K562 (cell line): ENCODE measurements around the gene FMNL2. TPM values are rescaled to one million over a fixed set of nuclear protein-coding genes. Genes with fewer than 3 reads are reported as not detected.

ENCODE experiments used
- ATAC-seq: fragments of 200-7000 bp; cut with Tn5 transposase; 3 replicates; pipeline ENCODE4 v1.9.1; 2020; ENCODE audit warnings: moderate library complexity
- BruUV-seq: library from RNA; stranded (reverse); fragments of 400-500 nt; replicated peaks from 2 replicates; lab custom pipeline; 2021; lab: Mats Ljungman, UMichigan
- CTCF ChIA-PET: fragments of 300-600 bp; formaldehyde crosslinking; extraction: SDS; loops from one replicate; lab custom pipeline; 2021; ENCODE audit warnings: low intra/inter-chr PET ratio; lab: Yijun Ruan, JAX
- POLR2A ChIA-PET: fragments of 300-600, 350-650 bp; sonication (Branson Sonifier 250); formaldehyde crosslinking; extraction: SDS; loops from one replicate; lab custom pipeline; 2021; ENCODE audit warnings: antibody characterized with exemption, inconsistent platforms; lab: Yijun Ruan, JAX
- DNase-seq, 4 experiments: peaks; one replicate each; pipeline versions ENCODE4 v3.0.0 to v3.0.0-alpha.2; 2011 to 2018; ENCODE audit warnings: low spot score in 3 of 4, mixed read lengths in 3 of 4; ENCODE audit errors: extremely low read depth in 1 of 4
- FAIRE-seq: peaks from 2 replicates; lab custom pipeline; 2011; peaks lifted over from hg19 to GRCh38; lab: Jason Lieb, UNC
- H2AFZ ChIP-seq: 2 replicates; pipeline ENCODE4 v1.6.0; 2011; ENCODE audit warnings: low read depth, low read length, control low read depth, inconsistent platforms
- H3K27ac ChIP-seq: fragments of 200-600 bp; 3 replicates; pipeline ENCODE4 v1.8.0; 2011; ENCODE audit warnings: low read depth, mild to moderate bottlenecking, control low read depth, inconsistent platforms, low read length, moderate library complexity, mixed read lengths; ENCODE audit errors: extremely low read depth
- H3K27me3 ChIP-seq, 2 experiments: fragments of 300-600 bp in 1 of 2; 2 replicates in 1 of 2; 3 replicates in 1 of 2; pipeline versions ENCODE4 v1.6.0 to v1.8.0; 2011; ENCODE audit warnings: inconsistent platforms in 2 of 2, low read length in 2 of 2, mild to moderate bottlenecking in 1 of 2, mixed read lengths in 1 of 2, moderate library complexity in 1 of 2; ENCODE audit not compliant: control insufficient read depth in 2 of 2, insufficient read depth in 2 of 2
- H3K36me3 ChIP-seq: fragments of 300-600 bp; 3 replicates; pipeline ENCODE4 v1.8.0; 2011; ENCODE audit warnings: mild to moderate bottlenecking, low read length, inconsistent platforms; ENCODE audit not compliant: control insufficient read depth, insufficient read depth
- H3K4me1 ChIP-seq, 2 experiments: fragments of 200-600 bp in 1 of 2; replicated peaks in 1 of 2; 2 replicates in 1 of 2; 3 replicates in 1 of 2; pipeline versions ENCODE4 v1.5.1 to v1.8.0; 2011; ENCODE audit warnings: inconsistent platforms in 2 of 2, low read length in 2 of 2, mild to moderate bottlenecking in 1 of 2, mixed read lengths in 1 of 2, moderate library complexity in 1 of 2; ENCODE audit not compliant: control insufficient read depth in 2 of 2, insufficient read depth in 2 of 2
- H3K4me2 ChIP-seq: 2 replicates; pipeline ENCODE4 v1.6.1; 2011; ENCODE audit warnings: low read length, control low read depth, inconsistent platforms, mixed read lengths; ENCODE audit not compliant: insufficient read depth
- H3K4me3 ChIP-seq: fragments of 200-600 bp; sonication (generic), shearing (Covaris generic); 2 replicates; pipeline ENCODE4 v1.5.1; 2016; ENCODE audit warnings: control low read depth, inconsistent platforms
- H3K79me2 ChIP-seq: fragments of 200-600 bp; 3 replicates; pipeline ENCODE4 v1.8.0; 2011; ENCODE audit warnings: low read length, inconsistent platforms; ENCODE audit not compliant: control insufficient read depth, insufficient read depth
- H3K9ac ChIP-seq, 2 experiments: 2 replicates each; pipeline versions ENCODE4 v1.6.0 to v1.6.1; 2011; ENCODE audit warnings: low read depth in 2 of 2, low read length in 2 of 2, control low read depth in 1 of 2, inconsistent platforms in 1 of 2, mild to moderate bottlenecking in 1 of 2, mixed read lengths in 1 of 2; ENCODE audit not compliant: insufficient read depth in 1 of 2
- H3K9me1 ChIP-seq: one replicate; pipeline ENCODE4 v1.6.0; 2011; ENCODE audit warnings: inconsistent platforms, mild to moderate bottlenecking, low read length, moderate library complexity; ENCODE audit not compliant: control insufficient read depth, insufficient read depth
- H3K9me3 ChIP-seq: replicated peaks from 2 replicates; pipeline ENCODE4 v1.5.1; 2011; ENCODE audit warnings: low read depth, low read length, inconsistent platforms; ENCODE audit not compliant: control insufficient read depth, insufficient read depth
- H4K20me1 ChIP-seq: replicated peaks from 2 replicates; pipeline ENCODE4 v1.6.1; 2011; ENCODE audit warnings: low read length, inconsistent platforms, mixed read lengths; ENCODE audit not compliant: control insufficient read depth, insufficient read depth
- ARID1B ChIP-seq: fragments of 450-650 bp; IDR thresholded peaks from 2 replicates; pipeline ENCODE4 v1.6.1; 2016; ENCODE audit warnings: antibody characterized with exemption, mild to moderate bottlenecking, inconsistent platforms
- BRF2 ChIP-seq: IDR thresholded peaks from 3 replicates; pipeline ENCODE4 v1.6.1; 2011; ENCODE audit warnings: borderline replicate concordance, mild to moderate bottlenecking; ENCODE audit not compliant: insufficient read length, insufficient read depth
- CEBPZ ChIP-seq: fragments of 150-350 bp; IDR thresholded peaks from 2 replicates; pipeline ENCODE4 v1.6.1; 2014; ENCODE audit warnings: low read depth, mild to moderate bottlenecking, low read length, borderline replicate concordance
- CREM ChIP-seq: IDR thresholded peaks from 2 replicates; pipeline ENCODE4 v1.6.1; 2014; ENCODE audit warnings: antibody characterized with exemption, low read depth
- PTTG1 ChIP-seq: fragments of 450-650 bp; IDR thresholded peaks from 2 replicates; pipeline ENCODE4 v1.6.1; 2016; ENCODE audit warnings: low read depth, mild to moderate bottlenecking, missing genetic modification characterization, missing compliant biosample characterization
- RAD51 ChIP-seq: fragments of 450-650 bp; IDR thresholded peaks from 2 replicates; pipeline ENCODE4 v1.7.1; 2016; ENCODE audit warnings: low read depth, mild to moderate bottlenecking, borderline replicate concordance
- ZBTB5 ChIP-seq: fragments of 450-650 bp; IDR thresholded peaks from 2 replicates; pipeline ENCODE4 v1.6.1; 2017; ENCODE audit warnings: antibody characterized with exemption
- ZNF263 ChIP-seq: sonication (generic); formaldehyde crosslinking; IDR thresholded peaks from 2 replicates; pipeline ENCODE4 v1.8.0; 2022; ENCODE audit warnings: mild to moderate bottlenecking, missing genetic modification reagents, borderline replicate concordance
- ZSCAN29 ChIP-seq: fragments of 450-650 bp; IDR thresholded peaks from 2 replicates; pipeline ENCODE4 v1.6.1; 2017
- WGBS: fragments of 100-300 bp; shearing (Covaris generic); methylation state at CpG from one replicate; pipeline ENCODE4 v1.1.6; 2016; ENCODE audit warnings: low coverage, mixed read lengths; ENCODE audit not compliant: insufficient coverage; ENCODE audit errors: missing lambda C conversion rate; 5-methylcytosine and 5-hydroxymethylcytosine counted together
- in situ Hi-C: fragments of 300-500 bp; cut with MboI; formaldehyde crosslinking; loops from 4 replicates; pipeline ENCODE4 v1.15.0; 2018; ENCODE audit warnings: inconsistent platforms, mixed read lengths
- intact Hi-C: fragments of 100-400 bp; cut with micrococcal nuclease; formaldehyde crosslinking; loops from 2 replicates; pipeline ENCODE4 v1.14.2; 2022
- polyA plus RNA-seq, 8 experiments: library from polyadenylated mRNA; depleted of rRNA in 4 of 8; stranded (reverse) in 5 of 8; unstranded in 3 of 8; fragments of >200 nt; fragmentation: Nextera tagmentation in 2 of 8; fragmentation: Illumina TruSeq in 1 of 8; extraction: Ambion mirVana in 2 of 8; extraction: Trizol in 1 of 8; gene quantifications; 2 replicates each; pipeline versions ENCODE4 v1.2.1 to v1.2.3, GENCODE V29; 2011 to 2014; ENCODE audit warnings: inconsistent platforms in 1 of 8, missing spikeins in 1 of 8
- total RNA-seq, 7 experiments: library from RNA; depleted of rRNA in 6 of 7; stranded (reverse); fragments of >200 nt in 6 of 7; fragmentation: Illumina TruSeq in 2 of 7; extraction: Trizol in 2 of 7; gene quantifications; 2 replicates each; pipeline versions ENCODE4 v1.2.1 to v1.2.3, GENCODE V29; 2011 to 2021; ENCODE audit warnings: low replicate concordance in 1 of 7

The FMNL2 gene
- total and polyA plus RNA-seq, 9 of the 15 experiments (the other 6 are each of a cell fraction or from before 2014, with no cell fraction given): 0.15 to 0.49 (median 0.24) TPM; not detected in 1

- no peak overlapping the region for H2AFZ ChIP-seq
- no peak for DNase-seq
Observed at GRCh38 chr2:152462120-152462519, 127.1 kb downstream of the FMNL2 start.

GRCh38 chr2:152462779-152463178, 127.8 kb downstream of the FMNL2 start:
- Histone ChIP-seq H3K27me3 (peaks cover 7 to 8% of the 10 kb centered on the region in 2 experiments; a peak in 3 of 5 replicates), H3K9me3 (no peaks in the 10 kb centered on the region), H2AFZ (no peak overlapping the region), H3K36me3 (no peaks in the 10 kb centered on the region), H3K9ac (no peak overlapping the region), H3K9me1 (no peaks in the 10 kb centered on the region), H3K27ac (no peak overlapping the region), H3K4me2 (no peak overlapping the region), H3K4me1 (no peaks in the 10 kb centered on the region), H3K4me3 (no peak overlapping the region), H4K20me1 (no peaks in the 10 kb centered on the region), H3K79me2 (no peaks in the 10 kb centered on the region)
- ChIA-PET POLR2A (interaction anchor here (1.2 kb wide), 1 partner anchor 8 kb away, joined by 4 read pairs; no protein-coding TSS in a partner anchor), CTCF (no interaction called here)
- no TSS peak for BruUV-seq
- no peak for DNase-seq
- no peak for ATAC-seq
- 1% methylated on average over 5 of the region's 5 CpGs for WGBS
- intact Hi-C loops: no loop called here
- in situ Hi-C loops: no loop called here
- no peak for FAIRE-seq
- no peak for TF ChIP-seq CREM
- TF ChIP-seq ZBTB5: no peak
- no peak for TF ChIP-seq CEBPZ
- TF ChIP-seq RAD51: no peak
- TF ChIP-seq PTTG1 (tag): no peak
- no peak for TF ChIP-seq ARID1B
- no peak for TF ChIP-seq ZSCAN29
- TF ChIP-seq BRF2: no peak

More at GRCh38 chr2:152462120-152462519, 127.1 kb downstream of the FMNL2 start:
- H3K27me3 ChIP-seq: peaks cover 7 to 8% of the 10 kb centered on the region in 2 experiments; a peak in 2 of 5 replicates
- no peak for ATAC-seq
- in situ Hi-C loops (no loop called here), intact Hi-C loops (no loop called here)
- CTCF ChIA-PET: no interaction called here
- H3K9me3 ChIP-seq: no peaks in the 10 kb centered on the region
- no peak overlapping the region for H3K4me3 ChIP-seq
- POLR2A ChIA-PET: interaction anchor here (0.6 to 1.1 kb wide), 2 partner anchors 14 to 20 kb away, joined by 3 read pairs; no protein-coding TSS in a partner anchor
- no peaks in the 10 kb centered on the region for H3K9me1 ChIP-seq
- no peak overlapping the region for H3K27ac ChIP-seq
- no peak for FAIRE-seq
- H4K20me1 ChIP-seq: no peaks in the 10 kb centered on the region
- H3K79me2 ChIP-seq: no peaks in the 10 kb centered on the region
- TF ChIP-seq ZNF263: no peak
- H3K9ac ChIP-seq: no peak overlapping the region
- no peaks in the 10 kb centered on the region for H3K36me3 ChIP-seq
- no peak overlapping the region for H3K4me2 ChIP-seq
- WGBS: 0% methylated on average over 3 of the region's 3 CpGs
- no TSS peak for BruUV-seq
- no peaks in the 10 kb centered on the region for H3K4me1 ChIP-seq
